HepG2 (cell line): ENCODE measurements around the gene GLG1. TPM values are rescaled to one million over a fixed set of nuclear protein-coding genes. Genes with fewer than 3 reads are reported as not detected.

Experiments
- MED1 ChIP-seq: sonication (generic); formaldehyde crosslinking; IDR thresholded peaks from 2 replicates; pipeline ENCODE4 v1.4.0; 2020; ENCODE audit warnings: missing genetic modification reagents
- MED13 ChIP-seq: sonication (generic); formaldehyde crosslinking; IDR thresholded peaks from 2 replicates; pipeline ENCODE4 v1.5.0; 2020; ENCODE audit warnings: missing genetic modification reagents
- ZEB1 ChIP-seq: IDR thresholded peaks from 2 replicates; pipeline ENCODE4 v1.6.1; 2012; ENCODE audit warnings: mild to moderate bottlenecking, low read depth, inconsistent platforms; ENCODE audit not compliant: insufficient replicate concordance
- ZNF557 ChIP-seq: sonication (generic); formaldehyde crosslinking; IDR thresholded peaks from 2 replicates; pipeline ENCODE4 v1.4.0; 2020; ENCODE audit warnings: missing genetic modification reagents
- ZNF773 ChIP-seq: sonication (generic); formaldehyde crosslinking; IDR thresholded peaks from 2 replicates; pipeline ENCODE4 v1.4.0; 2020; ENCODE audit warnings: missing genetic modification reagents, borderline replicate concordance
- polyA plus RNA-seq, 8 experiments: library from polyadenylated mRNA; depleted of rRNA in 3 of 8; stranded (reverse) in 7 of 8; unstranded in 1 of 8; fragments of >200 nt; fragmentation: Illumina TruSeq in 4 of 8; extraction: Trizol in 4 of 8; gene quantifications; 2 replicates each; pipeline versions ENCODE4 v1.2.1 to v1.2.3, GENCODE V29; 2011 to 2016; ENCODE audit warnings: low read depth in 4 of 8, missing spikeins in 1 of 8, mixed read lengths in 1 of 8; ENCODE audit not compliant: insufficient read depth in 1 of 8
- total RNA-seq, 5 experiments: library from RNA; depleted of rRNA; stranded (reverse); fragments of >200 nt; fragmentation: Illumina TruSeq; extraction: Trizol; gene quantifications; 2 replicates each; pipeline ENCODE4 v1.2.3, GENCODE V29; 2016; ENCODE audit warnings: low read depth in 1 of 5
- TF ChIP-seq, protein P1 (sequence below), 2 experiments: fragments of 450-650 bp in 1 of 2; sonication (generic) in 1 of 2; formaldehyde crosslinking in 1 of 2; IDR thresholded peaks; 2 replicates each; pipeline versions ENCODE4 v1.6.1 to v1.8.0; 2016 to 2022; ENCODE audit warnings: antibody characterized with exemption in 1 of 2, mild to moderate bottlenecking in 1 of 2, missing genetic modification reagents in 1 of 2

GLG1 gene
- total and polyA plus RNA-seq, 2 of the 13 experiments (the other 11 are each of a cell fraction or from before 2014, with no cell fraction given): 87.7 to 141 TPM

DNA sequence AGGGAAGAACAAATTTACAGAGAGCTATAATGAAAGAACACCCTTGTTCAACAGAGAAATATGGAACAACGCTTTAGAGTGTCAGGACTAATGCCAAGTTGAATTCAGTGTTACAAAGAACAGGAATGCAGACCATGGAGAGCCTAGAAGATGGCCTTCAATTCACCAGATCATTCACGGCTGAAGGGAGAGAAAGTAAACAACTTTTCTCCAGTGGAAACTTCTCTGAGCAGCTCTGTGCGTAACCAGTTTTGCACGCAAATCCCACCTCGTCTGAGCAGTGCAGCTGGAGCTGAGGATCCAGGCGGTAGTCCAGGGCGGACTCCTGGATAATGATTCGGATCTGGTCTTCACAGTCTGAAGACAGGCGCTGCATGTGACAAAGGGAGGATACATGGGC lies 145.1 kb downstream of the GLG1 start (continued):
- TF ChIP-seq, protein P1, sequence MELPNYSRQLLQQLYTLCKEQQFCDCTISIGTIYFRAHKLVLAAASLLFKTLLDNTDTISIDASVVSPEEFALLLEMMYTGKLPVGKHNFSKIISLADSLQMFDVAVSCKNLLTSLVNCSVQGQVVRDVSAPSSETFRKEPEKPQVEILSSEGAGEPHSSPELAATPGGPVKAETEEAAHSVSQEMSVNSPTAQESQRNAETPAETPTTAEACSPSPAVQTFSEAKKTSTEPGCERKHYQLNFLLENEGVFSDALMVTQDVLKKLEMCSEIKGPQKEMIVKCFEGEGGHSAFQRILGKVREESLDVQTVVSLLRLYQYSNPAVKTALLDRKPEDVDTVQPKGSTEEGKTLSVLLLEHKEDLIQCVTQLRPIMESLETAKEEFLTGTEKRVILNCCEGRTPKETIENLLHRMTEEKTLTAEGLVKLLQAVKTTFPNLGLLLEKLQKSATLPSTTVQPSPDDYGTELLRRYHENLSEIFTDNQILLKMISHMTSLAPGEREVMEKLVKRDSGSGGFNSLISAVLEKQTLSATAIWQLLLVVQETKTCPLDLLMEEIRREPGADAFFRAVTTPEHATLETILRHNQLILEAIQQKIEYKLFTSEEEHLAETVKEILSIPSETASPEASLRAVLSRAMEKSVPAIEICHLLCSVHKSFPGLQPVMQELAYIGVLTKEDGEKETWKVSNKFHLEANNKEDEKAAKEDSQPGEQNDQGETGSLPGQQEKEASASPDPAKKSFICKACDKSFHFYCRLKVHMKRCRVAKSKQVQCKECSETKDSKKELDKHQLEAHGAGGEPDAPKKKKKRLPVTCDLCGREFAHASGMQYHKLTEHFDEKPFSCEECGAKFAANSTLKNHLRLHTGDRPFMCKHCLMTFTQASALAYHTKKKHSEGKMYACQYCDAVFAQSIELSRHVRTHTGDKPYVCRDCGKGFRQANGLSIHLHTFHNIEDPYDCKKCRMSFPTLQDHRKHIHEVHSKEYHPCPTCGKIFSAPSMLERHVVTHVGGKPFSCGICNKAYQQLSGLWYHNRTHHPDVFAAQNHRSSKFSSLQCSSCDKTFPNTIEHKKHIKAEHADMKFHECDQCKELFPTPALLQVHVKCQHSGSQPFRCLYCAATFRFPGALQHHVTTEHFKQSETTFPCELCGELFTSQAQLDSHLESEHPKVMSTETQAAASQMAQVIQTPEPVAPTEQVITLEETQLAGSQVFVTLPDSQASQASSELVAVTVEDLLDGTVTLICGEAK (IDR thresholded peaks at IDR 0.05): no peak
- TF ChIP-seq, protein P1 (CRISPR knock-in tag; IDR thresholded peaks at IDR 0.05): no peak
- TF ChIP-seq MED1 (CRISPR knock-in tag) (no peak), ZNF557 (no peak), MED13 (CRISPR knock-in tag) (no peak), ZNF773 (no peak), ZEB1 (no peak)
